ENCODE measurements around the gene PRDM15.

- no peak for TF ChIP-seq CTCF (conservative IDR thresholded peaks at IDR 0.05; ENCODE audit: low read length)
- no peak for TF ChIP-seq EZH2phosphoT487 (IDR thresholded peaks at IDR 0.05; ENCODE audit: borderline replicate concordance)
These were observed 44.7 kb upstream of the PRDM15 start for GRCh38 chr21:41923631-41924367.
